ENCODE measurements around the gene ABITRAM.

- no peak for TF ChIP-seq GATA2 (IDR thresholded peaks at IDR 0.05; ENCODE audit: low read depth, low read length)
- TF ChIP-seq GATA3 (IDR thresholded peaks at IDR 0.05; ENCODE audit: low read depth, low read length), result no peak
Observed at GRCh38 chr9:108894225-108894997, 39.8 kb upstream of the ABITRAM start.
